ENCODE results near the gene GPR155. TPM values are rescaled to one million over a fixed set of nuclear protein-coding genes. Genes with fewer than 3 reads are reported as not detected.
"Not testable (repeated sequence)": the region's sequence is repeated elsewhere in the genome, so short reads cannot be mapped to it uniquely, and the experiment has no call there.

GPR155 gene
- total RNA-seq, 1 donor from 2014 or later, result 11.7 TPM

GRCh38 chr2:174490051-174490450 is 3.2 kb upstream of the GPR155 start:
- no peak for DNase-seq (ENCODE audit: low spot score)

GRCh38 chr2:174489520-174489919 is 2.7 kb upstream of the GPR155 start:
- DNase-seq (ENCODE audit: low spot score), result not testable (repeated sequence)

- no peak for DNase-seq (ENCODE audit: low spot score)
Measured at GRCh38 chr2:174487820-174488162, 962 bp upstream of the GPR155 start.

- peak; percentile 100 for DNase-seq (ENCODE audit: low spot score)
Measured at GRCh38 chr2:174487108-174487819, 435 bp upstream of the GPR155 start.

GRCh38 chr2:174485788-174486562 is 854 bp downstream of the GPR155 start:
- no peak for DNase-seq (ENCODE audit: low spot score)

GRCh38 chr2:174485045-174485444 is 1.8 kb downstream of the GPR155 start:
- DNase-seq (ENCODE audit: low spot score), result not testable (repeated sequence)

- DNase-seq (ENCODE audit: low spot score), result no peak
Measured at GRCh38 chr2:174484573-174484972, 2.3 kb downstream of the GPR155 start.

GRCh38 chr2:174482854-174483253 is 4.0 kb downstream of the GPR155 start:
- DNase-seq (ENCODE audit: low spot score), result no peak

- no peak for DNase-seq (ENCODE audit: low spot score)
Measured at GRCh38 chr2:174477759-174478158, 9.1 kb downstream of the GPR155 start.

- no peak for DNase-seq (ENCODE audit: low spot score)
Measured at GRCh38 chr2:174473796-174474195, 13.0 kb downstream of the GPR155 start.

GRCh38 chr2:174465327-174465726 is 21.5 kb downstream of the GPR155 start:
- DNase-seq (ENCODE audit: low spot score), result no peak

GRCh38 chr2:174461221-174461620 is 25.6 kb downstream of the GPR155 start:
- no peak for DNase-seq (ENCODE audit: low spot score)

GRCh38 chr2:174454566-174454965 is 32.3 kb downstream of the GPR155 start:
- DNase-seq (ENCODE audit: low spot score), result no peak

GRCh38 chr2:174450021-174450816 is 36.6 kb downstream of the GPR155 start:
- DNase-seq (ENCODE audit: low spot score), result no peak

- no peak for DNase-seq (ENCODE audit: low spot score)
Measured at GRCh38 chr2:174449033-174449432, 37.8 kb downstream of the GPR155 start.

- no peak for DNase-seq (ENCODE audit: low spot score)
Measured at GRCh38 chr2:174446531-174446930, 40.3 kb downstream of the GPR155 start.

- DNase-seq (ENCODE audit: low spot score), result no peak
Measured at GRCh38 chr2:174445248-174445647, 41.6 kb downstream of the GPR155 start.

GRCh38 chr2:174444761-174445160 is 42.1 kb downstream of the GPR155 start:
- no peak for DNase-seq (ENCODE audit: low spot score)

GRCh38 chr2:174442546-174443510 is 44.0 kb downstream of the GPR155 start:
- no peak for DNase-seq (ENCODE audit: low spot score)

- no peak for DNase-seq (ENCODE audit: low spot score)
Measured at GRCh38 chr2:174439950-174440349, 46.9 kb downstream of the GPR155 start.

GRCh38 chr2:174439323-174439722 is 47.5 kb downstream of the GPR155 start:
- no peak for DNase-seq (ENCODE audit: low spot score)

Measured in mucosa of gallbladder (tissue), 1 donor.